Loucy (cell line): ENCODE data around the gene UQCC5.

Source experiments
- H2AFZ ChIP-seq: fragments of 200-600 bp; sonication (generic); 2 replicates; pipeline ENCODE4 v1.6.0; 2016; ENCODE audit warnings: antibody characterized with exemption, mild to moderate bottlenecking, low read length, moderate library complexity
- H3F3A ChIP-seq: fragments of 200-600 bp; 2 replicates; pipeline ENCODE4 v1.6.0; 2016; ENCODE audit warnings: antibody characterized with exemption, low read depth, mild to moderate bottlenecking
- H3K27me3 ChIP-seq: fragments of 200-600 bp; sonication (generic); 2 replicates; pipeline ENCODE4 v1.6.1; 2014; ENCODE audit warnings: low read length, mild to moderate bottlenecking; ENCODE audit not compliant: insufficient read depth, poor library complexity, severe bottlenecking
- H3K36me3 ChIP-seq: fragments of 200-600 bp; sonication (generic); 2 replicates; pipeline ENCODE4 v1.6.1; 2016; ENCODE audit warnings: low read length; ENCODE audit not compliant: insufficient read depth
- H3K4me1 ChIP-seq: fragments of 200-600 bp; sonication (generic); 2 replicates; pipeline ENCODE4 v1.5.1; 2014; ENCODE audit warnings: low read length, mild to moderate bottlenecking; ENCODE audit not compliant: insufficient read depth, poor library complexity, severe bottlenecking
- H3K4me2 ChIP-seq: fragments of 200-600 bp; sonication (generic); 2 replicates; pipeline ENCODE4 v1.6.0; 2014; ENCODE audit warnings: antibody characterized with exemption, low read length, low read depth, mild to moderate bottlenecking; ENCODE audit not compliant: poor library complexity, severe bottlenecking
- H3K4me3 ChIP-seq: fragments of 200-600 bp; sonication (generic); 2 replicates; pipeline ENCODE4 v1.5.1; 2014; ENCODE audit warnings: low read length, mild to moderate bottlenecking, mixed read lengths; ENCODE audit not compliant: poor library complexity, severe bottlenecking
- H3K79me2 ChIP-seq: fragments of 200-600 bp; sonication (generic); 2 replicates; pipeline ENCODE4 v1.6.1; 2014; ENCODE audit warnings: low read length; ENCODE audit not compliant: insufficient read depth
- H3K9ac ChIP-seq: fragments of 200-600 bp; sonication (generic); 2 replicates; pipeline ENCODE4 v1.6.0; 2014; ENCODE audit warnings: mild to moderate bottlenecking, low read depth, low read length, moderate library complexity; ENCODE audit not compliant: poor library complexity, severe bottlenecking
- H3K9me2 ChIP-seq: fragments of 200-600 bp; sonication (generic); replicated peaks from 2 replicates; pipeline ENCODE4 v1.6.1; 2016; ENCODE audit warnings: low read depth, low read length, mixed read lengths
- H3K9me3 ChIP-seq: fragments of 200-600 bp; sonication (generic); 2 replicates; pipeline ENCODE4 v1.6.1; 2014; ENCODE audit warnings: mild to moderate bottlenecking, antibody characterized with exemption, low read length, low read depth; ENCODE audit not compliant: insufficient read depth
- H4K20me1 ChIP-seq: fragments of 200-600 bp; sonication (generic); 2 replicates; pipeline ENCODE4 v1.6.0; 2014; ENCODE audit warnings: antibody characterized with exemption, low read length, mild to moderate bottlenecking; ENCODE audit not compliant: insufficient read depth, poor library complexity, severe bottlenecking
- EZH2phosphoT487 ChIP-seq: fragments of 200-600 bp; IDR thresholded peaks from 2 replicates; pipeline ENCODE4 v1.6.1; 2018; ENCODE audit warnings: antibody characterized with exemption, mild to moderate bottlenecking, moderate library complexity, borderline replicate concordance
- TF ChIP-seq, protein P1 (sequence below): fragments of 200-600 bp; sonication (generic); conservative IDR thresholded peaks from 2 replicates; pipeline ENCODE4 v1.5.1; 2014; ENCODE audit warnings: mild to moderate bottlenecking, antibody characterized with exemption, low read length

Gene UQCC5

DNA sequence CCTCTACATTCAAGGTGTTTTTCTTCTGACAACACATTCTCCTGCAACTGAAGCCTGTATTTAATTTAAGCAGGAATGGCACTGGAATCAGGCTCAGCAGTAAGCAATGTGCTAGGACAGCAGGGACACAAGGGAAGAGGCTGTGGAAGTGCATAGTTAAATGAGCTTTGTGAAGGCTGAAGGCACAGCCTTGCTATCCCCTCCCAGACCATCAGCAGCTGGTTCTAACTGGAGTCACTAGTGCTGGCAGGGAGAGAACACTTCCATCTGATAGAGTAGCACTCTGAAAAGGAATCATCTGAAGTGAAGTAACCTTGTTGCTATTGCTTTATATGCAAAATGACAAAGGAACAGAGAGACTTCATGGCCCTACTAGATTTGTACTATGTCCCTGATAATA, 14.7 kb downstream of the UQCC5 start:
- Histone ChIP-seq H3K9me2 (no peaks in the 10 kb centered on the region), H3K27me3 (no peaks in the 10 kb centered on the region), H3K4me1 (no peaks in the 10 kb centered on the region), H3K79me2 (no peaks in the 10 kb centered on the region), H3K4me3 (no peak overlapping the region), H3K36me3 (peaks cover 76% of the 10 kb centered on the region; the same call in 1 of the 2 replicates), H2AFZ (no peak overlapping the region), H3K9me3 (no peaks in the 10 kb centered on the region), H3F3A (peaks cover 3% of the 10 kb centered on the region; the same call in 1 of the 2 replicates), H3K9ac (no peak overlapping the region), H3K4me2 (no peak overlapping the region), H4K20me1 (no peaks in the 10 kb centered on the region)
- no peak for TF ChIP-seq EZH2phosphoT487
- TF ChIP-seq, protein P1, sequence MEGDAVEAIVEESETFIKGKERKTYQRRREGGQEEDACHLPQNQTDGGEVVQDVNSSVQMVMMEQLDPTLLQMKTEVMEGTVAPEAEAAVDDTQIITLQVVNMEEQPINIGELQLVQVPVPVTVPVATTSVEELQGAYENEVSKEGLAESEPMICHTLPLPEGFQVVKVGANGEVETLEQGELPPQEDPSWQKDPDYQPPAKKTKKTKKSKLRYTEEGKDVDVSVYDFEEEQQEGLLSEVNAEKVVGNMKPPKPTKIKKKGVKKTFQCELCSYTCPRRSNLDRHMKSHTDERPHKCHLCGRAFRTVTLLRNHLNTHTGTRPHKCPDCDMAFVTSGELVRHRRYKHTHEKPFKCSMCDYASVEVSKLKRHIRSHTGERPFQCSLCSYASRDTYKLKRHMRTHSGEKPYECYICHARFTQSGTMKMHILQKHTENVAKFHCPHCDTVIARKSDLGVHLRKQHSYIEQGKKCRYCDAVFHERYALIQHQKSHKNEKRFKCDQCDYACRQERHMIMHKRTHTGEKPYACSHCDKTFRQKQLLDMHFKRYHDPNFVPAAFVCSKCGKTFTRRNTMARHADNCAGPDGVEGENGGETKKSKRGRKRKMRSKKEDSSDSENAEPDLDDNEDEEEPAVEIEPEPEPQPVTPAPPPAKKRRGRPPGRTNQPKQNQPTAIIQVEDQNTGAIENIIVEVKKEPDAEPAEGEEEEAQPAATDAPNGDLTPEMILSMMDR: no peak

DNA sequence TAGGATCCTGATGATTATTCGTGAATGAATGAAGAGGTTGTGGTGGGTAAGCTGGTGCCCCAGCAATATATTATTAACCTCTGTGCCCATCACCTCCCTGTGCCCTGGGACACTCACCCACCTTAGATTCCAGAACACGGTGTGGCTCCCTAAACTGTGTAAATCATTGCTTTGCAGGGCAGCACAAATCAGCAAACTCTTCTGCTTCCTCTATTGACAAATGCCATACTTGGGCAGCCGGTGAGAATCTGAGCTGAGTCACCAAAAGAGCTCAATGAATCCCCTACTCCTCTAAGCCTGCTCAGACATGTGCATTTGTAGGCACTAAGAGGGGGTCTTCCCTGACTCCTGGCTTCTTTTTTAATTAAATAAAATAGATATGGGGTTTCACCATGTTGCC, 15.7 kb downstream of the UQCC5 start:
- Histone ChIP-seq H3K79me2 (no peaks in the 10 kb centered on the region), H3F3A (peaks cover 3% of the 10 kb centered on the region; the same call in 1 of the 2 replicates), H3K9ac (no peak overlapping the region), H3K4me2 (no peak overlapping the region), H3K9me2 (no peaks in the 10 kb centered on the region), H4K20me1 (no peaks in the 10 kb centered on the region), H3K9me3 (no peaks in the 10 kb centered on the region), H3K4me1 (no peaks in the 10 kb centered on the region), H2AFZ (no peak overlapping the region), H3K4me3 (no peak overlapping the region), H3K27me3 (no peaks in the 10 kb centered on the region), H3K36me3 (peaks cover 74% of the 10 kb centered on the region; the same call in 1 of the 2 replicates)
- TF ChIP-seq, protein P1: no peak
- no peak for TF ChIP-seq EZH2phosphoT487

DNA sequence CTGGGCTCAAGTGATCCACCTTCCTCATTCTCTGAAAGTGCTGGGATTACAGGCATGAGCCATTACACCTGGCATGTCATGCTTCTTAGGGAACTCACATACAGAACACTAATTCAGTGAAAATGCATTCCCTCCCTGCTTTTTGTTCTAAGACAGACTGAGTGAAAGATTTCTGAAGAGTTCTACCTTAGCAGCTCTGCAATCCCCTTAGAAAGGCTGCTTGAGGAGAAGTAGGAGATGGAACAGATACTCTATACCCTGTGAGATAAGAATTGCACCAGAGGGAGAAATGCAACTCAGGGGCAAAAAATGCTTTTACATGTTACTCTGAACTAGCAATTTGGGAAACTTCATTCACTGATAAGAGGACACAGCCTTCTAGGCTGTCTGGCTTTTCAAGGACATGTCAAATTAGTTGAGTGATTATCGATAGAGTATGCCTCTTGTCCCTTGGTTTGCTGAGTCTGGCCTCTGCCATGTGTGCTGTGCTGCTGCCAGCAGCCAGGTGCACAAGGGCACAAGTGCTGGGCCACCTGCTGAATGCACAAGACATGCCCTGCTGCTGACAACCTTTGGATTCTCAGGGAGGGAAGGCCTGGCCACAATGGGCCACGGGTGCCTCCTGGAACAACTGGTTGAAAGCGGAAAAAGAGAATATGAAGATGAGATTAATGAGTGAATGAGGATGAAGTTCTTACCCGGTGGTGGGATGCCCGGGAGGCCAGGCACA, 17.8 kb downstream of the UQCC5 start:
- no peak overlapping the region for H3K4me3 ChIP-seq
- no peaks in the 10 kb centered on the region for H3K4me1 ChIP-seq
- no peaks in the 10 kb centered on the region for H3K9me3 ChIP-seq
- no peaks in the 10 kb centered on the region for H3K27me3 ChIP-seq
- H3K4me2 ChIP-seq: no peak overlapping the region
- H3K9me2 ChIP-seq: no peaks in the 10 kb centered on the region
- TF ChIP-seq EZH2phosphoT487: no peak
- TF ChIP-seq, protein P1: no peak
- H3K79me2 ChIP-seq: no peaks in the 10 kb centered on the region
- no peaks in the 10 kb centered on the region for H3F3A ChIP-seq
- no peak overlapping the region for H2AFZ ChIP-seq
- H4K20me1 ChIP-seq: no peaks in the 10 kb centered on the region
- peaks cover 77% of the 10 kb centered on the region; the same call in 1 of the 2 replicates for H3K36me3 ChIP-seq
- no peak overlapping the region for H3K9ac ChIP-seq
